H9 (cell line): ENCODE data around the gene ZNF335. TPM values are rescaled to one million over a fixed set of nuclear protein-coding genes. Genes with fewer than 3 reads are reported as not detected.

Source experiments
- DNase-seq: peaks from one replicate; pipeline ENCODE4 v3.0.0-alpha.2; 2017
- H2AFZ ChIP-seq: one replicate; pipeline ENCODE4 v1.6.1; 2013; ENCODE audit warnings: mild to moderate bottlenecking, low read length, control low read depth, moderate library complexity
- H2AK5ac ChIP-seq: 2 replicates; pipeline ENCODE4 v1.6.1; 2013; ENCODE audit warnings: low read length, control low read depth, mixed read lengths; ENCODE audit not compliant: insufficient read length
- H2BK120ac ChIP-seq: one replicate; pipeline ENCODE4 v1.6.1; 2013; ENCODE audit warnings: low read depth, mild to moderate bottlenecking, low read length, control low read depth, inconsistent platforms; ENCODE audit not compliant: poor library complexity, severe bottlenecking
- H2BK12ac ChIP-seq: 2 replicates; pipeline ENCODE4 v1.6.1; 2013; ENCODE audit warnings: low read length, control low read depth, mixed read lengths, low read depth; ENCODE audit not compliant: insufficient read length
- H2BK15ac ChIP-seq: 2 replicates; pipeline ENCODE4 v1.6.1; 2013; ENCODE audit warnings: low read depth, low read length, control low read depth
- H2BK20ac ChIP-seq: one replicate; pipeline ENCODE4 v1.6.1; 2013; ENCODE audit warnings: low read depth, mild to moderate bottlenecking, low read length, control low read depth, inconsistent platforms; ENCODE audit not compliant: poor library complexity, severe bottlenecking
- H2BK5ac ChIP-seq: 2 replicates; pipeline ENCODE4 v1.6.1; 2013; ENCODE audit warnings: low read length, control low read depth, mixed read lengths; ENCODE audit not compliant: insufficient read length
- H3K14ac ChIP-seq: 2 replicates; pipeline ENCODE4 v1.6.1; 2013; ENCODE audit warnings: low read length, control low read depth; ENCODE audit not compliant: insufficient read depth
- H3K18ac ChIP-seq: 2 replicates; pipeline ENCODE4 v1.6.1; 2013; ENCODE audit warnings: low read depth, mild to moderate bottlenecking, mixed read lengths, low read length, control low read depth; ENCODE audit not compliant: insufficient read length
- H3K23ac ChIP-seq: 2 replicates; pipeline ENCODE4 v1.6.1; 2013; ENCODE audit warnings: low read length, control low read depth, mixed read lengths, low read depth; ENCODE audit not compliant: insufficient read length
- H3K23me2 ChIP-seq: 2 replicates; pipeline ENCODE4 v1.6.1; 2013; ENCODE audit warnings: low read depth, mild to moderate bottlenecking, mixed read lengths, low read length, control low read depth; ENCODE audit not compliant: insufficient read length, poor library complexity, severe bottlenecking
- H3K27ac ChIP-seq: 2 replicates; pipeline ENCODE4 v1.5.1; 2013; ENCODE audit warnings: low read length, control low read depth, mixed read lengths, low read depth; ENCODE audit not compliant: insufficient read length
- H3K27me3 ChIP-seq: 2 replicates; pipeline ENCODE4 v1.6.1; 2013; ENCODE audit warnings: low read length, control low read depth, inconsistent platforms; ENCODE audit not compliant: insufficient read depth
- H3K4ac ChIP-seq: 2 replicates; pipeline ENCODE4 v1.6.1; 2013; ENCODE audit warnings: low read depth, mild to moderate bottlenecking, control low read depth, inconsistent platforms, low read length, moderate library complexity
- H3K4me1 ChIP-seq: 2 replicates; pipeline ENCODE4 v1.6.1; 2013; ENCODE audit warnings: low read length, control low read depth, inconsistent platforms; ENCODE audit not compliant: insufficient read depth
- H3K4me2 ChIP-seq: 2 replicates; pipeline ENCODE4 v1.6.1; 2013; ENCODE audit warnings: low read length, control low read depth, mixed read lengths; ENCODE audit not compliant: insufficient read length, insufficient read depth
- H3K56ac ChIP-seq: 2 replicates; pipeline ENCODE4 v1.6.1; 2013; ENCODE audit warnings: low read depth, mild to moderate bottlenecking, mixed read lengths, low read length, control low read depth; ENCODE audit not compliant: insufficient read length
- H3K79me1 ChIP-seq: 2 replicates; pipeline ENCODE4 v1.6.1; 2013; ENCODE audit warnings: low read depth, mild to moderate bottlenecking, moderate library complexity, low read length, control low read depth, inconsistent platforms; ENCODE audit not compliant: insufficient read depth, poor library complexity, severe bottlenecking
- H3K79me2 ChIP-seq: 2 replicates; pipeline ENCODE4 v1.6.1; 2013; ENCODE audit warnings: low read length, control low read depth, inconsistent platforms; ENCODE audit not compliant: insufficient read depth
- H3K9ac ChIP-seq: 2 replicates; pipeline ENCODE4 v1.6.1; 2013; ENCODE audit warnings: low read length, control low read depth, mixed read lengths; ENCODE audit not compliant: insufficient read length; ENCODE audit errors: extremely low read depth
- H3K9me3 ChIP-seq: one replicate; pipeline ENCODE4 v1.6.1; 2013; ENCODE audit warnings: low read depth, low read length, inconsistent platforms; ENCODE audit not compliant: control insufficient read depth
- H3T11ph ChIP-seq: one replicate; pipeline ENCODE4 v1.6.1; 2013; ENCODE audit warnings: mild to moderate bottlenecking, low read length, control low read depth, inconsistent platforms
- H4K20me1 ChIP-seq: one replicate; pipeline ENCODE4 v1.6.1; 2013; ENCODE audit not compliant: control insufficient read depth, insufficient read length, insufficient read depth
- H4K5ac ChIP-seq: 2 replicates; pipeline ENCODE4 v1.6.1; 2013; ENCODE audit warnings: low read depth, mild to moderate bottlenecking, mixed read lengths, low read length, control low read depth; ENCODE audit not compliant: insufficient read length
- H4K8ac ChIP-seq: replicated peaks from 2 replicates; pipeline ENCODE4 v1.6.1; 2013; ENCODE audit warnings: low read length, control low read depth, mixed read lengths, low read depth; ENCODE audit not compliant: insufficient read length
- H4K91ac ChIP-seq: 2 replicates; pipeline ENCODE4 v1.6.1; 2013; ENCODE audit warnings: low read depth, mild to moderate bottlenecking, moderate library complexity, mixed read lengths, low read length, control low read depth; ENCODE audit not compliant: insufficient read length
- H3K27ac Mint-ChIP-seq, 3 experiments: 2 replicates in 2 of 3; 3 replicates in 1 of 3; pipeline ENCODE4 v1.8.0; 2020 to 2021; ENCODE audit warnings: mixed read lengths in 3 of 3, mild to moderate bottlenecking in 1 of 3, moderate library complexity in 1 of 3
- H3K27me3 Mint-ChIP-seq: 2 replicates; pipeline ENCODE4 v1.8.0; 2021; ENCODE audit warnings: low read depth, mild to moderate bottlenecking, moderate library complexity, mixed read lengths
- H3K36me3 Mint-ChIP-seq, 3 experiments: 2 replicates in 2 of 3; 3 replicates in 1 of 3; pipeline ENCODE4 v1.8.0; 2020 to 2021; ENCODE audit warnings: low read depth in 3 of 3, mixed read lengths in 3 of 3; ENCODE audit not compliant: insufficient read depth in 1 of 3
- H3K4me1 Mint-ChIP-seq, 2 experiments: 2 replicates each; pipeline ENCODE4 v1.8.0; 2020; ENCODE audit warnings: mixed read lengths in 2 of 2
- H3K4me3 Mint-ChIP-seq, 2 experiments: 2 replicates in 1 of 2; 3 replicates in 1 of 2; pipeline ENCODE4 v1.8.0; 2020 to 2021; ENCODE audit warnings: mild to moderate bottlenecking in 2 of 2, mixed read lengths in 2 of 2, moderate library complexity in 1 of 2
- H3K9me3 Mint-ChIP-seq, 2 experiments: 2 replicates in 1 of 2; 3 replicates in 1 of 2; pipeline ENCODE4 v1.8.0; 2020; ENCODE audit warnings: mild to moderate bottlenecking in 2 of 2, mixed read lengths in 2 of 2, moderate library complexity in 1 of 2
- CTCF ChIP-seq: fragments of 200-600 bp; sonication (generic); conservative IDR thresholded peaks from 3 replicates; pipeline ENCODE4 v1.8.0; 2021; ENCODE audit warnings: antibody characterized with exemption, mild to moderate bottlenecking
- WGBS: extraction: QIAGEN DNeasy Blood & Tissue Kit; methylation state at CpG from one replicate; pipeline ENCODE4 v1.1.7; 2013; ENCODE audit warnings: missing lambda C conversion rate, low lambda C conversion rate, mixed read lengths; ENCODE audit not compliant: insufficient read length; ENCODE audit errors: extremely low coverage; 5-methylcytosine and 5-hydroxymethylcytosine counted together
- total RNA-seq: library from RNA; stranded (reverse); gene quantifications from 2 replicates; pipeline ENCODE4 v1.2.1, GENCODE V29; 2021

The ZNF335 gene
- total RNA-seq, 1 experiment from 2014 or later = 21.1 TPM

GRCh38 chr20:45981261-45981660 lies 9.3 kb upstream of the ZNF335 start:
- Histone ChIP-seq H3K23ac (no peak overlapping the region), H3T11ph (no peak overlapping the region)
- no peaks in the 10 kb centered on the region for H3K36me3 Mint-ChIP-seq

More at GRCh38 chr20:45981261-45981660, 9.3 kb upstream of the ZNF335 start:
- H3K56ac ChIP-seq = no peak overlapping the region
- H3K4ac ChIP-seq = no peak overlapping the region
- H3K23me2 ChIP-seq = no peaks in the 10 kb centered on the region
- H3K79me1 ChIP-seq = no peaks in the 10 kb centered on the region
- no peak overlapping the region for H4K91ac ChIP-seq
- H2BK120ac ChIP-seq = no peak overlapping the region
- no peaks in the 10 kb centered on the region for H3K9me3 Mint-ChIP-seq
- no CpG with 5 or more reads among the region's 6 CpGs for WGBS
- no peak overlapping the region for H3K4me2 ChIP-seq
- peaks cover 3% of the 10 kb centered on the region; the same call in 1 of the 2 replicates for H3K27me3 Mint-ChIP-seq
- H4K8ac ChIP-seq = no peak overlapping the region
- H3K18ac ChIP-seq = no peak overlapping the region
- H3K4me3 Mint-ChIP-seq = no peak overlapping the region
- H3K9ac ChIP-seq = no peak overlapping the region
- no peak overlapping the region; a peak in 1 of 7 replicates for H3K27ac Mint-ChIP-seq
- no peak overlapping the region for H2AK5ac ChIP-seq
- H2BK20ac ChIP-seq = no peak overlapping the region
- no peak overlapping the region for H3K27ac ChIP-seq
- no peak overlapping the region for H2BK12ac ChIP-seq
- H2AFZ ChIP-seq = no peak overlapping the region
- no peaks in the 10 kb centered on the region for H3K79me2 ChIP-seq
- no peak overlapping the region for H2BK5ac ChIP-seq
- peaks cover 3% of the 10 kb centered on the region; the same call in 1 of the 2 replicates for H3K4me1 ChIP-seq
- peaks cover 11% of the 10 kb centered on the region in 2 experiments for H3K4me1 Mint-ChIP-seq
- no peak overlapping the region for H4K5ac ChIP-seq
- no peaks in the 10 kb centered on the region for H4K20me1 ChIP-seq
- DNase-seq = no peak
- H3K9me3 ChIP-seq = no peaks in the 10 kb centered on the region
- H3K27me3 ChIP-seq = no peaks in the 10 kb centered on the region
- H2BK15ac ChIP-seq = no peak overlapping the region
- TF ChIP-seq CTCF = no peak
- no peak overlapping the region for H3K14ac ChIP-seq
